HG03354 (cell line): ENCODE data around the gene MED15.

ENCODE experiments used
- ATAC-seq: cut with Tn5 transposase; IDR thresholded peaks from one replicate; pipeline ENCODE4 v1.9.1; 2021; ENCODE audit warnings: mild to moderate bottlenecking; ENCODE audit not compliant: unreplicated experiment, poor library complexity, severe bottlenecking

The MED15 gene

DNA sequence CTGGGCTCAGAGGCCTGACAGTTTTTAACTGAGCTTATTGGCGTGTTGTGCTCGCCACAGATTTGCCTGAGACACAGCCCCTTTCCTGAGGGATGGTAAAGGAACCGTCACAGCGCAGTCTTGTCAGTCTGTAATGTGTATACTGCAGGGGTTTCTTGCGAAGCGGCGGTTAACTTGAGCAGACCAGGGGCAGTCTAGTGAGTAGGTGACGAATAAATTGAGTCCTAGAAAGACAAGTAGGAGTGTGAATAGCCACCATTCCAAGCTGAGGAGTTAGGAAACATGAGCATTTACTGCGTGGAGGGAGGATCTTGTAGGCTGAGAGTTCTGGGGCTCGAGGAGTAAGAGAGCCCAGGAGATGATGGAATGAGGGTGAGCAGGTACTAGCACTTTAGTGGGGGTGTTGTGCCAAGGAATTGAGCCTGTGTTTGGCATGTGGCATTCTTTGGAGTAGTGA lies 1.4 kb downstream of the MED15 start:
- no peak for ATAC-seq

DNA sequence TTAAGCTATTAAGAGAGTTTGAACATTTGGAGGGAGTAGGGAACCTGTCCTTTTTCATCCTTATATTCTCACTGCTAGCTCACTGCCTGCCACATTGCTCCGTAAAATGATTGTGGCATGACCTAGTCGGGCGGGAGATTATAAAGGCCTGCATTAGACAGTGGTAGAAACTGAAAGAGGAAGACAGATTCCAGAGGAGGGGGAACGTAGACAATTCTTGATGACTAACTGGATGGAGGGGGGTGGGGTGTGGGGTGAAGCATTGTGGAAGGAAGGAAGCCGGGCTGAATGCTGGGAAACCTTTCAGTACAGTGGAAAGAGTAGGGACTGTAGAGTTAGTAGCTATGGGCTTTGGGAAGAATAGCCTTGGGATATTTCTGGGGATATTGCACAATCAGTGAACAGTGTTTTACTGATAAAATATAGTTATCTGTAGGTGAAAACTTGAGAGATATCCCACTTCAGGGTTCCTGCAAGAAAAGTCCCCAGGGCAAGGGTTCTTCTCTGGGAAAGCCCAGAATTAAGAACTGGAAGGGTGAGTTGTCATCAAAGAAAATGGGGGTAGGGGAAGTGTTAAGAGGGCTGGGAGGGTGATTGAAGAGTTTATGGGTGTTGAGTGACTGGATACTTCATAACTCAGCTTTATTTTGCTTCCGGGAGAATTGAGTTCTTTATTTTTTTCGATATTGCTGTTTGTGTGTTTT lies 2.1 kb downstream of the MED15 start:
- ATAC-seq: no peak

GRCh38 chr22:20510811-20511577 lies 3.6 kb downstream of the MED15 start:
- no peak for ATAC-seq

DNA sequence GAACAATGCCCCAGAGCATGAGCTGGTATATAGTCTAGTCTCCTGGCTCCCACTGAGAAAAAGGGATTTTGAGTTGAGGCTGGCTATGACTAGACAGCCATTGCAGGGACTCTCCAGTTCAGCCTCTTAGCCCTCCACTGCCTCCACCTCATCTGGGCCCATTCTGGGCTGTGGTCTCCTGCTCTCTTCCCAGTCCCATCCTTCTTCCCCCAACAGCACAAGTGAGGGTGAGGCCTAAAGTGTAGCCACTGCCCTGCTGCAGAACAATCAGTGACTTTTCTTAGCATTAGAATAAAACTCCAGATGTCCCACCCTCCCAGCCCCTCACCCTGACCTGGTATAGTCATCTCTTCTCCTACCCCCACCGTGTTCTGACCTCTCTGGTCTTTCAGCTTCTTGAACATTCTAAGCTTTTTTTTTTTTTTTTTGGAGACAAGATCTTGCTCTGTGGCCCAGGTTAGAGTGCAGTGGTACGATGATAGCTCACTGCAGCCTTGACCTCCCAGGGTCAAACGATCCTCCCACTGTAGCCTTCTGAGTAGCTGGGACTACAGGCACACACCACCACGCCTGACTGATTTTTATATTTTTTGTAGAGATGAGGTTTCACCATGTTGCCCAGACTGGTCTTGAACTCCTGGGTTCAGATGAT lies 4.3 kb downstream of the MED15 start:
- no peak for ATAC-seq

DNA sequence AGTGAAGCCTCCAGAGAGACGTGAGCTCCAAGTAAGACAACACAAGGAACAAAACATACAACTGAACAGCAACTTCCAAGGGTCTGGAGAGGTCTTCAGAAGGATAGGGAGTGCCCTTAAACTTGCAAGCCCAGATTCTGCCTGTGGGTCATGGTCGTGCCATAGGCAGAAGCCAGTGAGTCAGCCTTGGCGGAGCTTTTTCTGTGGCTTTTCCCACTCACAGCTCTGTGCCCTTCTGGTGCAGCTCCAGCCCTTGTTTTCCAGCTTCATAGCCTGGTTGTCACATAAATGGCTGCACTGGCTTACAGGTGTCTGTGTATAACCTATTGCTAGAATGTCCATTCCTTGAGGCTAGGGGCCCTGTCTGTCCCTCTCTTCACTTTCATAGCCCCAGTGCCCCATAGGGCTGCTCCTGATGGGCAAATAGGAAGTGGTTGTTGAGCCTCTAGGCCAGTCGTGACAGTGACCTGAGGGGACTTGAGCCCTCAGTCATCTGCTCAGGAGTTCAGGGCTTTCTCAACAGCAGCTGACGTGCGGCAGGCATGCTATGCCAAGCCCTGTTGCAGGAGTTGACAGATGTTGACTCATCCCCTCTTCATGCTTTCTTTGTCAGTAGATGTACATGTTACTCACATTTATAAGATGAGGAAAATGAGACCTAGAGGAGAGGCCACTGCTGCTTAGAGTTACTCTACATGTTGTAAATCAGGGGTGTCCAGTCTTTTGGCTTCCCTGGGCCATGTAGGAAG lies 7.4 kb downstream of the MED15 start:
- no peak for ATAC-seq

- ATAC-seq: no peak
Observed at GRCh38 chr22:20516399-20516798, 9.0 kb downstream of the MED15 start.

DNA sequence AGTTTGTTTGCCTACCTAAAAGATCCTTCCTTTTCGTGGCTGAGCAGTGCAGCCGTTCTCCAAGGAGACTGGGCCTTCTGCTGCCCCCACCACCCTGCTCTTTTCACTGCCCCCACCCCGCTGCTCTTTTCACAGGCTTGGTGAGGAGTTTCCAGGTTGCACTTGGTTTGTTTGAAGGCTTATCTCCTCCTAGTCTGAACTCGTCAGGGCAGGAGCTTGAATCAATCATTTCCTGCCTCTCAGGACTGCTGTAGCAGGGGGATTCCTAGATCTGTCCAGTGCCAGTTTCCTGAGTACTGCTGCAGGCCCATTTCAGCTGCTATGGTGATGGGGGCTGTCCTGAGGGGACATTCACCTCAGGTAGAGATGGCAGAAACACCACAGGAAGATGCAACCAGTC lies 10.0 kb downstream of the MED15 start:
- ATAC-seq: no peak

- ATAC-seq: no peak
Observed at GRCh38 chr22:20517841-20518592, 10.6 kb downstream of the MED15 start.

DNA sequence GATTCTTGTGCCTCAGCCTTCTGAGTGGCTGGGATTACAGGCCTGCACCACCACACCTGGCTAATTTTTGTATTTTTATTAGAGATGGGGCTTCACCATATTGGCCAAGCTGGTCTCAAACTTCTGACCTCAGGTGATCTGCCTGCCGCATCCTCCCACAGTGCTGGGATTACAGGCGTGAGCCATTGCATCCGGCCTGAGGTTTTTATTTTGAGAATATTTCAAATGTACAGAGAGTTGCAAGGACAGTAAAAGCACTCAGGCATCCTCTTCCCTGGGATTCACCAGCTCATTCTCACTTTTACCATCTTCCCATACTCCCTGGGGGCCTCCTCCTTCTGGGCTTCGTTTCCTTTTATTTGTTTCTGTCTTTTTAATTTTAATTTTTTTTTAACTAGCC lies 12.1 kb downstream of the MED15 start:
- no peak for ATAC-seq

- ATAC-seq: no peak
Observed at GRCh38 chr22:20520093-20520511, 12.7 kb downstream of the MED15 start.

DNA sequence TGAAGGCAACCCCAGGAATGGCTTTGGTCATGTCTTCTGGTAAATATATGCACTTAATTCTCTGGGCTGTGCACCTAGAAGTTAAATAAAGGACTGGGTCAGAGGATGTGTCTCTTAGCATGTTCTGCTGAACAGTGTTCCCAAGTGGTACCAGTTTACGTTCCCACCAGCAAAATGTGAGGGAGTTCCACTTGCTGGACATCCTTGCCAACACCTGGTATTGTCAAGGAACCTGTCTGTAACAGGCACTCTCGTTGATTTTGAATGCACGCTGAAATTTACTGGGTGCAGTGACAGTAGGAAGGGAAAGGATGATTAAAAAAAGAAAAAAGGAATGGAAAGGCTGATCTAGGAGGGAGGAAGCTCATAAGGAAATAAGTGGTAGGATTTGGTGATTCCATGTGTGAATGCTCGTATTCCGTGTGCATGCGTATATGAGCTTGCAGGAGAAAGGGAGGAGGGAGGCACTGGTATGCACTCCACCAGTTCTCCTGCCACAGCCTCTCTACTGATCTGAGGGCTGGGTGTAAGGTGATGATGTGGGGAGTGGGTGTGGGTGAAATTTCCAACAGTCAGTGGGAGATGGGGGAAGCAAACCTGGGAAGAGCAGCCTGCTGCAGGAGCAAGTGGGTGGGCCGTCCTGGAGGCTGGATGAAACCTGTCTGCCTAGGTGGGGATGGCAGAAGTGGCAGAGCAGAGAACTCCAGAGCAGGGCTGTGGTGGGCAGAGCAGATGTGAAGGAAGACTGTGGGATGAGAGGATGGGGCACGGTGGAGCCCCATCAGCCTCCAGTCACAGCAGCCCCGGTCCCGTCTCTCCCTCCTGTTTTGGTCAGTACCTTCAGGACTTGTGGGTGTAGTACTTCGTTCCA lies 15.0 kb downstream of the MED15 start:
- ATAC-seq: no peak

DNA sequence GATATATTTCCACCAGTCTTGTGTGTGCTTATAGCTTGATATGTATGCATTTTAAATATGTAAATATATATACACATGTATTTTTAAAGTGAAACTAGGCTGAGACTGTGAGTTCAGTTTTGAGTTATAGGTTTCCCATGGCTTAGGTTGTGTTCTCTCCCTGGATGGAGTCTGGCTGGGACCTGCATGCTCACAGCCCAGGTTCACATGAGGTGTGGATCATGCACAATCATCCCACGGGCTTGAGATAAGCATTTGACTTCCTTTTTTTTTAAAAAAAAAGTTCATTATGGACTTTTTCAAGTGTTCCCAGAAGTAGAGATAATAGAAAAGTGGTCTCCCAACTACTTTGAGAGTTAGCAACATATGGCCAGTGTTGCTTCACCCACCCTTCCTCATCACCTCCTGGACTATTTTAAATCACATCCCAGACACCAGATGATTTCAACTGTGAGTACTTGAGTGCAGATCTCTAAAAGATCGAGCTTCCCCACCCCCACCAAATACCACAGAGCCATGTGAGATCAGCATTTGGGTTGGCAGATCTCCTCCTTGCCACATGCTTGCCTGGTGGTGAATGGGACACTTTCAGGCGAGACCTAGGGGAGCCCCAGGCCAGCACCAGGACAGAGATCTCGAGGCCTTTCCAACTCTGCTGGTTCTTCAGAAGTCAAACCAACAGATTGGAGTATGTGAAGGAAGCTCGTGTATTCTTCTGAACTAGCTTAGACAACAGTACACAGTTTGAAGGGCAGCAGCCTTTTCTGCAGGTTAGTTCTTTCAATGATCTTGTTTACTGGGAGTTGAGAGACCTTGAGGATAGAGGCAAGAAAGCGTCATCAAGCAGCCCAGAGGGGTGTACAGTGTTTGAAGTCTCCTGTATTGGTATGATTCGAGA lies 15.9 kb downstream of the MED15 start:
- ATAC-seq: no peak

DNA sequence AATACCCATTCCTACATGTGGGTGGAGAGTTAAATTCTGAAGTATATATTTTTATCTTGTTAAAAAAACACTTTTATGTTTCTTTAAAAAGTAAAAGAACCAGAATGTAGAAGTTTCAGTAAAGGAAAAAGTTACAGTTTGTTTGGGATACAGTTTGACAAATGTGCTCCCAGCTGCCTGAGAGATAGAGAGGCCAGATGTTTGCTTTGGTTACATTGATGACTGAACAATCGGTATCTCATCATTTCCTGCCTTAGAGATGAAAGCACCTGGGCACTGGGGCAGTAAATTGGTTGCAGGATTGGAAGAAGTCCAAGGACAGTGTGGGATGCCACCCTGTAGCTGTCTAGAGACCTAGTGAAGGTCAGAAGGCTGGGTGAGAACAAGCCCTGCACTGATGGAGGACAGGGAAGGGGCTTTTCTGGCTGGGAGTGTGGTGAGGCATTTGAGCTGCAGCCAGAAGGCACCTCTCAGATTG lies 16.6 kb downstream of the MED15 start:
- ATAC-seq: no peak

DNA sequence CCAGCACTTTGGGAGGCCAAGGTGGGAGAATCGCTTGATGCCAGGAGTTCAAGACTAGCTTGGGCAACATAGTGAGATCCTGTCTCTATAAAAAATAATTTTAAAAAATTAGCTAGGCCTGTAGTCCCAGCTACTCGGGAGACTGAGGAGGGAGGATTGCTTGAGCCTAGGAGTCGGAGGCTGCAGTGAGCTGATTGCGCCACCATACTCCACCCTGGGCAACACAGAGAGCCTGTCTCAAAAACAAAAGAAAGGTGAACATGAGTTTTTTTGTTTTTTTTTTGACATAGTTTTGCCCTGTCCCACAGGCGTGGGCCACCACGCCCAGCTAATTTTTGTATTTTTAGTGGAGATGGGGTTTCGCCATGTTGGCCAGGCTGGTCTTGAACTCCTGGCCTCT lies 17.6 kb downstream of the MED15 start:
- ATAC-seq: no peak

DNA sequence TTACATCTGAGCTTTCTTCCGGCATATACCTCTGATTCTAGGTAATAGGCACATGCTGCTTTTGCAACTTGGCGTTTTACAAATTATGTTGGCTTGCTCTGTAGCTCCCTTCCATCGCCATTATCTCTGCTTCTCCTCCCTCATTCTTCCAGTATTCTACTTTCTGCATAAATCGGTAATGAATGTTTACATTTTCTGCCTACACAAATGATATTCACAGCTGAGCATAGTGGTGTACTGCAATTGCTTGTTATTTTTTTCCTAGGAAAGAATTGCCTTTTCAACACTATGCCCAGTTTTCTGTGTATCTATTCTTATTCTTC lies 18.9 kb downstream of the MED15 start:
- no peak for ATAC-seq

GRCh38 chr22:20526628-20527355 lies 19.4 kb downstream of the MED15 start:
- no peak for ATAC-seq

DNA sequence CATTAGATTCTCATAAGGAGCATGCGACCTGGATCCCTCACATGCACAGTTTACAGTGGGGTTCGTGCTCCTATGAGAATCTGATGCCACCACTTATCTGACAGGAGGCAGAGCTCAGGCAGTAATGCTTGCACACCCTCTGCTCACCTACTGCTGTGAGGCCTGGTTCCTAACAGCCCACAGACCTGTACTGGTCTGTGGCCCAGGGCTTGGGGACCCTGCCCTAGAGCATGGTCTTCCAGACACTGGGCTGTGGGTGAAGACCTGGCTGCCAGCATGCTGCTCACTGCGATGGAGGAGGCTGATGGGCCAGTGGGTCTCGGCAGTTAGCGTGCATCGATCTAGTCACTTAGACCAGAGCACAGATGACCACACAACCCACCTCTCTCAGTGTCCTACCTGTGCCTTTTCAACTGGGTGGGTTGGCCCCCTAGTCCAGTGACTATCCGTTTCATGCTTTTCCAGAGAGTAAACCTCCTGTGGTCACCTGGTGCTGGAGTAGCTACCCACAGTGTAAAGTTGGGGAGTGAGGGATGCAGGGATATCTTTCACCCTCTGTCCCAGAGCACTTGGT lies 21.1 kb downstream of the MED15 start:
- no peak for ATAC-seq
